ENCODE results near the gene MRPS23. TPM values are rescaled to one million over a fixed set of nuclear protein-coding genes. Genes with fewer than 3 reads are reported as not detected.

Gene MRPS23
- total and polyA plus RNA-seq, 2 of the 13 experiments (the other 11 are each of a cell fraction or from before 2014, with no cell fraction given), result 63.2 to 181 TPM

- TF ChIP-seq NFYB (CRISPR knock-in tag; IDR thresholded peaks at IDR 0.05) (peak; percentile 65), ATF1 (CRISPR knock-in tag; IDR thresholded peaks at IDR 0.05) (0 out of 2 replicates have a peak, but pooled peaks have one; percentile 12), SOX5 (CRISPR knock-in tag; IDR thresholded peaks at IDR 0.05; ENCODE audit: borderline replicate concordance) (peak; percentile 86), MIXL1 (CRISPR knock-in tag; IDR thresholded peaks at IDR 0.05) (peak; percentile 94), RNF2 (conservative IDR thresholded peaks at IDR 0.05; ENCODE audit: low read depth) (no peak; the same call in none of the 2 replicates), PAWR (CRISPR knock-in tag; IDR thresholded peaks at IDR 0.05; ENCODE audit: borderline replicate concordance) (no peak), CTCF (CRISPR knock-in tag; IDR thresholded peaks at IDR 0.05) (peak; percentile 34; the same call in 1 of the 2 replicates), ATRX (CRISPR knock-in tag; IDR thresholded peaks at IDR 0.05; ENCODE audit: borderline replicate concordance) (peak; percentile 69; the same call in 1 of the 2 replicates), ZNF557 (CRISPR knock-in tag; IDR thresholded peaks at IDR 0.05) (peak; percentile 94; the same call in 1 of the 2 replicates), EED (CRISPR knock-in tag; IDR thresholded peaks at IDR 0.05) (peak; percentile 94), LBX2 (CRISPR knock-in tag; IDR thresholded peaks at IDR 0.05; ENCODE audit: borderline replicate concordance) (peak; percentile 61; the same call in 1 of the 2 replicates), EP300 (IDR thresholded peaks at IDR 0.05; ENCODE audit: low read depth in 2 of 2, low read length in 2 of 2) (peak; percentile 55 to 76; a peak in 3 of 4 replicates), EP300 (CRISPR knock-in tag; IDR thresholded peaks at IDR 0.05; ENCODE audit: borderline replicate concordance) (peak; percentile 79; the same call in 1 of the 2 replicates), ZNF205 (CRISPR knock-in tag; IDR thresholded peaks at IDR 0.05) (peak; percentile 97), CREBL2 (CRISPR knock-in tag; IDR thresholded peaks at IDR 0.05; ENCODE audit: borderline replicate concordance) (peak; percentile 90), PREB (CRISPR knock-in tag; IDR thresholded peaks at IDR 0.05) (no peak), EEA1 (CRISPR knock-in tag; IDR thresholded peaks at IDR 0.05; ENCODE audit: borderline replicate concordance) (no peak; the same call in 1 of the 2 replicates), FOXM1 (CRISPR knock-in tag; IDR thresholded peaks at IDR 0.05) (no peak; the same call in 1 of the 2 replicates), FOXO4 (CRISPR knock-in tag; conservative IDR thresholded peaks at IDR 0.05) (0 out of 2 replicates have a peak, but pooled peaks have one; percentile 26), ZNF121 (CRISPR knock-in tag; IDR thresholded peaks at IDR 0.05) (peak; percentile 68), PPARG (CRISPR knock-in tag; conservative IDR thresholded peaks at IDR 0.05) (peak; percentile 81), ZNF788 (CRISPR knock-in tag; IDR thresholded peaks at IDR 0.05; ENCODE audit: borderline replicate concordance) (peak; percentile 100), ZNF20 (CRISPR knock-in tag; IDR thresholded peaks at IDR 0.05) (0 out of 2 replicates have a peak, but pooled peaks have one; percentile 23), THAP8 (CRISPR knock-in tag; IDR thresholded peaks at IDR 0.05; ENCODE audit: borderline replicate concordance) (peak; percentile 92; the same call in 1 of the 2 replicates)
Observed at GRCh38 chr17:57849874-57850754, at the start of gene MRPS23 (continued).

Data from HepG2 (cell line).